Adrenal gland (tissue), 5 donors: ENCODE results near the gene NAV2.

Experiments
- CTCF ChIP-seq, 6 experiments: fragments of 450-650 bp in 4 of 6; fragments of 200-600 bp in 2 of 6; sonication (generic) in 1 of 6; IDR thresholded peaks; 1 replicate in 5 of 6; 2 replicates in 1 of 6; pipeline versions ENCODE4 v1.5.1 to v1.8.0; 2016 to 2021; ENCODE audit warnings: antibody characterized with exemption in 6 of 6, mild to moderate bottlenecking in 2 of 6, moderate library complexity in 1 of 6
- POLR2A ChIP-seq, 2 donors: fragments of 450-650 bp; IDR thresholded peaks; one replicate each; pipeline ENCODE4 v1.6.1; 2017; ENCODE audit warnings: antibody characterized with exemption in 2 of 2, mild to moderate bottlenecking in 2 of 2, moderate library complexity in 1 of 2
- donor health status: DM: no; HTN: no; CAD: no.

GRCh38 chr11:20068691-20069090, 356.1 kb downstream of the NAV2 start:
- TF ChIP-seq POLR2A (IDR thresholded peaks at IDR 0.05) = no peak
- no peak for TF ChIP-seq CTCF (IDR thresholded peaks at IDR 0.05)
